Neural crest cell (in vitro differentiated cells): ENCODE data around the gene DNAJC17. TPM values are rescaled to one million over a fixed set of nuclear protein-coding genes. Genes with fewer than 3 reads are reported as not detected.

Experiments
- DNase-seq: peaks from one replicate; pipeline ENCODE4 v3.0.0; 2021; ENCODE audit warnings: low read depth, mixed read lengths, low spot score
- H3K27ac Mint-ChIP-seq: one replicate; pipeline ENCODE4 v1.8.0; 2021; ENCODE audit warnings: mild to moderate bottlenecking, mixed read lengths; ENCODE audit not compliant: unreplicated experiment
- H3K27me3 Mint-ChIP-seq: 2 replicates; pipeline ENCODE4 v1.8.0; 2021; ENCODE audit warnings: low read depth, mild to moderate bottlenecking, mixed read lengths
- H3K36me3 Mint-ChIP-seq: 2 replicates; pipeline ENCODE4 v1.8.0; 2021; ENCODE audit warnings: low read depth, mild to moderate bottlenecking, mixed read lengths
- H3K4me1 Mint-ChIP-seq: 2 replicates; pipeline ENCODE4 v1.8.0; 2021; ENCODE audit warnings: mixed read lengths
- H3K4me3 Mint-ChIP-seq: one replicate; pipeline ENCODE4 v1.8.0; 2021; ENCODE audit warnings: mild to moderate bottlenecking, mixed read lengths
- H3K9me3 Mint-ChIP-seq: 2 replicates; pipeline ENCODE4 v1.8.0; 2021; ENCODE audit warnings: mixed read lengths
- CTCF ChIP-seq: fragments of 200-600 bp; sonication (generic); conservative IDR thresholded peaks from 2 replicates; pipeline ENCODE4 v1.5.0; 2021; ENCODE audit warnings: antibody characterized with exemption, mild to moderate bottlenecking
- total RNA-seq: library from RNA; stranded (reverse); gene quantifications from 2 replicates; pipeline ENCODE4 v1.2.1, GENCODE V29; 2021

Gene DNAJC17
- total RNA-seq, 1 donor from 2014 or later, result 39.3 TPM

- no peak for TF ChIP-seq CTCF
- DNase-seq, result no peak
- Mint-ChIP-seq H3K27ac (peak overlapping the region; percentile 97), H3K27me3 (no peaks in the 10 kb centered on the region), H3K9me3 (no peaks in the 10 kb centered on the region), H3K4me1 (peaks cover 26% of the 10 kb centered on the region), H3K36me3 (peaks cover 2% of the 10 kb centered on the region), H3K4me3 (peak overlapping the region; percentile 93)
Measured at GRCh38 chr15:40806672-40807027, 623 bp downstream of the DNAJC17 start.

- Mint-ChIP-seq H3K36me3 (peaks cover 3% of the 10 kb centered on the region), H3K4me3 (peak overlapping the region; percentile 1), H3K27ac (no peak overlapping the region), H3K4me1 (peaks cover 37% of the 10 kb centered on the region), H3K27me3 (no peaks in the 10 kb centered on the region), H3K9me3 (no peaks in the 10 kb centered on the region)
- TF ChIP-seq CTCF, result no peak
- no peak for DNase-seq
Measured at GRCh38 chr15:40803688-40804087, 3.6 kb downstream of the DNAJC17 start.

- Mint-ChIP-seq H3K4me3 (peak overlapping the region; percentile 1), H3K27ac (no peak overlapping the region)
- no peak for TF ChIP-seq CTCF
Measured at GRCh38 chr15:40803076-40803475, 4.2 kb downstream of the DNAJC17 start.

GRCh38 chr15:40799523-40799922 lies 7.8 kb downstream of the DNAJC17 start:
- H3K27me3 Mint-ChIP-seq, result no peaks in the 10 kb centered on the region
- no peak for DNase-seq
- peak overlapping the region; percentile 28 for H3K27ac Mint-ChIP-seq
- H3K4me1 Mint-ChIP-seq, result peaks cover 29% of the 10 kb centered on the region
- no peaks in the 10 kb centered on the region for H3K9me3 Mint-ChIP-seq
- H3K36me3 Mint-ChIP-seq, result peaks cover 3% of the 10 kb centered on the region
- no peak overlapping the region for H3K4me3 Mint-ChIP-seq
- TF ChIP-seq CTCF, result no peak

More at GRCh38 chr15:40803076-40803475, 4.2 kb downstream of the DNAJC17 start:
- DNase-seq, result no peak
- peaks cover 3% of the 10 kb centered on the region for H3K36me3 Mint-ChIP-seq
- peaks cover 37% of the 10 kb centered on the region for H3K4me1 Mint-ChIP-seq
- H3K27me3 Mint-ChIP-seq, result no peaks in the 10 kb centered on the region
- H3K9me3 Mint-ChIP-seq, result no peaks in the 10 kb centered on the region

- H3K36me3 Mint-ChIP-seq, result peaks cover 2% of the 10 kb centered on the region
- H3K4me1 Mint-ChIP-seq, result peaks cover 25% of the 10 kb centered on the region
- no peaks in the 10 kb centered on the region for H3K27me3 Mint-ChIP-seq
- no peak overlapping the region for H3K4me3 Mint-ChIP-seq
- no peak for TF ChIP-seq CTCF
- no peak for DNase-seq
- H3K9me3 Mint-ChIP-seq, result no peaks in the 10 kb centered on the region
- peak overlapping the region; percentile 41 for H3K27ac Mint-ChIP-seq
Measured at GRCh38 chr15:40796512-40796911, 10.8 kb downstream of the DNAJC17 start.

GRCh38 chr15:40796041-40796440 lies 11.2 kb downstream of the DNAJC17 start:
- peaks cover 25% of the 10 kb centered on the region for H3K4me1 Mint-ChIP-seq
- TF ChIP-seq CTCF, result no peak

More at GRCh38 chr15:40796041-40796440, 11.2 kb downstream of the DNAJC17 start:
- Mint-ChIP-seq H3K9me3 (no peaks in the 10 kb centered on the region), H3K27me3 (no peaks in the 10 kb centered on the region), H3K36me3 (peaks cover 2% of the 10 kb centered on the region), H3K4me3 (no peak overlapping the region), H3K27ac (peak overlapping the region; percentile 41)
- no peak for DNase-seq
